IPS-11a (cell line): ENCODE data around the gene CST5.
"Not testable (repeated sequence)": the region's sequence is repeated elsewhere in the genome, so short reads cannot be mapped to it uniquely, and the experiment has no call there.

Experiments
- H3K4me3 ChIP-seq: one replicate; pipeline ENCODE4 v1.5.1; 2013; ENCODE audit warnings: low read depth, low read length, control low read depth

Gene CST5

GRCh38 chr20:23856736-23857135 lies 22.8 kb downstream of the CST5 start:
- no peak overlapping the region for H3K4me3 ChIP-seq

- no peak overlapping the region for H3K4me3 ChIP-seq
Measured at GRCh38 chr20:23856226-23856625, 23.3 kb downstream of the CST5 start.

GRCh38 chr20:23841693-23842092 lies 37.9 kb downstream of the CST5 start:
- no peak overlapping the region for H3K4me3 ChIP-seq

GRCh38 chr20:23835716-23836115 lies 43.8 kb downstream of the CST5 start:
- no peak overlapping the region for H3K4me3 ChIP-seq

GRCh38 chr20:23832775-23833513 lies 46.6 kb downstream of the CST5 start:
- H3K4me3 ChIP-seq, result no peak overlapping the region

GRCh38 chr20:23831961-23832360 lies 47.6 kb downstream of the CST5 start:
- not testable (repeated sequence) for H3K4me3 ChIP-seq

GRCh38 chr20:23826541-23827021 lies 53.0 kb downstream of the CST5 start, which contains the start of gene CST2:
TSS of gene CST2 (minus strand) at chr20:23826729. CDS start at chr20:23826660, 69 bp downstream.
- H3K4me3 ChIP-seq, result no peak within 1 kb of the TSS
